AG10803 (cell line): ENCODE data around the gene CTNND2.
"Not testable (repeated sequence)": the region's sequence is repeated elsewhere in the genome, so short reads cannot be mapped to it uniquely, and the experiment has no call there.

Experiments used
- DNase-seq: peaks from one replicate; pipeline ENCODE4 v3.0.0; 2010; ENCODE audit warnings: low read depth
- H3K4me3 ChIP-seq: 2 replicates; pipeline ENCODE4 v1.5.1; 2011; ENCODE audit warnings: mild to moderate bottlenecking, low read length, control low read depth
- CTCF ChIP-seq: conservative IDR thresholded peaks from 2 replicates; pipeline ENCODE4 v1.5.1; 2011; ENCODE audit warnings: mild to moderate bottlenecking, low read length, control low read depth, inconsistent platforms

The CTNND2 gene

GRCh38 chr5:11853140-11853539 is 51.1 kb downstream of the CTNND2 start:
- H3K4me3 ChIP-seq: no peak overlapping the region
- DNase-seq: no peak
- TF ChIP-seq CTCF: no peak

GRCh38 chr5:11852717-11853087 is 51.5 kb downstream of the CTNND2 start:
- no peak overlapping the region for H3K4me3 ChIP-seq
- TF ChIP-seq CTCF: no peak
- no peak for DNase-seq

- no peak for TF ChIP-seq CTCF
- no peak overlapping the region for H3K4me3 ChIP-seq
- no peak for DNase-seq
These were observed 52.1 kb downstream of the CTNND2 start for GRCh38 chr5:11851965-11852716.

GRCh38 chr5:11851416-11851815 is 52.8 kb downstream of the CTNND2 start:
- no peak for DNase-seq
- TF ChIP-seq CTCF: no peak
- no peak overlapping the region for H3K4me3 ChIP-seq

GRCh38 chr5:11828566-11828965 is 75.7 kb downstream of the CTNND2 start:
- not testable (repeated sequence) for DNase-seq, H3K4me3 ChIP-seq

- TF ChIP-seq CTCF: no peak
- no peak overlapping the region for H3K4me3 ChIP-seq
- DNase-seq: no peak
These were observed 81.6 kb downstream of the CTNND2 start for GRCh38 chr5:11822598-11822997.

GRCh38 chr5:11815916-11816315 is 88.3 kb downstream of the CTNND2 start:
- DNase-seq: no peak
- TF ChIP-seq CTCF: no peak
- H3K4me3 ChIP-seq: no peak overlapping the region
